ENCODE data around the gene FSTL1. TPM values are rescaled to one million over a fixed set of nuclear protein-coding genes. Genes with fewer than 3 reads are reported as not detected.

FSTL1 gene
- total and polyA plus RNA-seq, 2 donors (not counting 1 experiment from before 2014, with no cell fraction given), result 0.15 TPM; not detected in 1

- Histone ChIP-seq H3K4me3 (ENCODE audit: control extremely low read depth in 1 of 5, extremely low read depth in 1 of 5, insufficient read depth in 1 of 5, low read depth in 2 of 5, low read length in 4 of 5) (no peak overlapping the region), H3K4me2 (replicated peaks; ENCODE audit: low read depth, low read length, poor library complexity, severe bottlenecking) (no peak overlapping the region), H3K9me3 (ENCODE audit: control extremely low read depth in 1 of 3, control insufficient read depth in 2 of 3, insufficient read depth in 1 of 3, low read length in 2 of 3) (no peaks in the 10 kb centered on the region), H3K36me3 (replicated peaks in 1 of 2; ENCODE audit: control extremely low read depth in 1 of 2, control insufficient read depth in 1 of 2, extremely low read depth in 1 of 2, insufficient read depth in 2 of 2, low read length in 1 of 2) (no peaks in the 10 kb centered on the region), H4K20me1 (ENCODE audit: control insufficient read depth, insufficient read depth, low read length, poor library complexity, severe bottlenecking) (no peaks in the 10 kb centered on the region), H2AFZ (ENCODE audit: insufficient read depth, low read depth, low read length, poor library complexity, severe bottlenecking) (no peak overlapping the region), H3K27ac (ENCODE audit: low read length in 2 of 2) (no peak overlapping the region), H3K9ac (ENCODE audit: low read length) (no peak overlapping the region), H3K79me2 (ENCODE audit: control insufficient read depth, insufficient read depth, low read length) (no peaks in the 10 kb centered on the region), H3K27me3 (replicated peaks in 1 of 4; ENCODE audit: control extremely low read depth in 1 of 4, control insufficient read depth in 3 of 4, insufficient read depth in 4 of 4, low read length in 3 of 4) (peaks cover 0 to 3% (median 0%) of the 10 kb centered on the region in 4 experiments), H3K4me1 (ENCODE audit: control insufficient read depth in 2 of 2, insufficient read depth in 2 of 2, low read length in 2 of 2) (no peaks in the 10 kb centered on the region)
- H3K4me1 Mint-ChIP-seq, result no peaks in the 10 kb centered on the region
- POLR2A ChIA-PET, result no interaction called here
- TF ChIP-seq EZH2 (IDR thresholded peaks at IDR 0.05; ENCODE audit: borderline replicate concordance, insufficient read depth, low read depth, low read length, poor library complexity, severe bottlenecking) (no peak), CTCF (IDR thresholded peaks at IDR 0.05) (no peak)
- H3K9me3 Mint-ChIP-seq (ENCODE audit: insufficient read depth), result no peaks in the 10 kb centered on the region
- no peak overlapping the region for H3K27ac Mint-ChIP-seq
- peaks cover 19% of the 10 kb centered on the region for H3K27me3 Mint-ChIP-seq
- intact Hi-C loops (cut with micrococcal nuclease), result no loop called here
- 88% methylated on average over 3 of the region's 5 CpGs for WGBS (ENCODE audit: insufficient coverage)
- no peak overlapping the region for H3K4me3 Mint-ChIP-seq
- ATAC-seq (ENCODE audit: low read depth) (no peak), DNase-seq (no peak)
- CTCF ChIA-PET, result interaction anchor here (0.7 kb wide), 1 partner anchor 19 kb away, joined by 3 read pairs; no protein-coding TSS in a partner anchor
Observed at GRCh38 chr3:120440001-120440703, 10.6 kb downstream of the FSTL1 start.

GRCh38 chr3:120438665-120439370 lies 12.0 kb downstream of the FSTL1 start:
- DNase-seq (no peak), ATAC-seq (ENCODE audit: low read depth) (no peak)
- Histone ChIP-seq H3K4me1 (ENCODE audit: control insufficient read depth in 2 of 2, insufficient read depth in 2 of 2, low read length in 2 of 2) (no peaks in the 10 kb centered on the region), H3K36me3 (replicated peaks in 1 of 2; ENCODE audit: control extremely low read depth in 1 of 2, control insufficient read depth in 1 of 2, extremely low read depth in 1 of 2, insufficient read depth in 2 of 2, low read length in 1 of 2) (no peaks in the 10 kb centered on the region), H3K4me3 (ENCODE audit: control extremely low read depth in 1 of 5, extremely low read depth in 1 of 5, insufficient read depth in 1 of 5, low read depth in 2 of 5, low read length in 4 of 5) (no peak overlapping the region), H3K9ac (ENCODE audit: low read length) (no peak overlapping the region), H3K27me3 (replicated peaks in 1 of 4; ENCODE audit: control extremely low read depth in 1 of 4, control insufficient read depth in 3 of 4, insufficient read depth in 4 of 4, low read length in 3 of 4) (peaks cover 0 to 3% (median 0%) of the 10 kb centered on the region in 4 experiments), H3K79me2 (ENCODE audit: control insufficient read depth, insufficient read depth, low read length) (no peaks in the 10 kb centered on the region), H3K9me3 (ENCODE audit: control extremely low read depth in 1 of 3, control insufficient read depth in 2 of 3, insufficient read depth in 1 of 3, low read length in 2 of 3) (no peaks in the 10 kb centered on the region), H3K4me2 (replicated peaks; ENCODE audit: low read depth, low read length, poor library complexity, severe bottlenecking) (no peak overlapping the region), H4K20me1 (ENCODE audit: control insufficient read depth, insufficient read depth, low read length, poor library complexity, severe bottlenecking) (no peaks in the 10 kb centered on the region), H2AFZ (ENCODE audit: insufficient read depth, low read depth, low read length, poor library complexity, severe bottlenecking) (no peak overlapping the region), H3K27ac (ENCODE audit: low read length in 2 of 2) (no peak overlapping the region)
- ChIA-PET POLR2A (no interaction called here), CTCF (no interaction called here)
- intact Hi-C loops (cut with micrococcal nuclease), result no loop called here
- Mint-ChIP-seq H3K27me3 (peaks cover 25% of the 10 kb centered on the region), H3K27ac (no peak overlapping the region), H3K4me1 (no peaks in the 10 kb centered on the region), H3K4me3 (no peak overlapping the region), H3K9me3 (ENCODE audit: insufficient read depth) (no peaks in the 10 kb centered on the region)
- WGBS (ENCODE audit: insufficient coverage), result 71% methylated on average over 9 of the region's 10 CpGs
- TF ChIP-seq CTCF (IDR thresholded peaks at IDR 0.05) (no peak), EZH2 (IDR thresholded peaks at IDR 0.05; ENCODE audit: borderline replicate concordance, insufficient read depth, low read depth, low read length, poor library complexity, severe bottlenecking) (no peak)

Measured in B cell (primary cell).